ENCODE data around the gene UNC5C. TPM values are rescaled to one million over a fixed set of nuclear protein-coding genes. Genes with fewer than 3 reads are reported as not detected.

Gene UNC5C
- total RNA-seq, 1 experiment from 2014 or later: 1.0 TPM

DNA sequence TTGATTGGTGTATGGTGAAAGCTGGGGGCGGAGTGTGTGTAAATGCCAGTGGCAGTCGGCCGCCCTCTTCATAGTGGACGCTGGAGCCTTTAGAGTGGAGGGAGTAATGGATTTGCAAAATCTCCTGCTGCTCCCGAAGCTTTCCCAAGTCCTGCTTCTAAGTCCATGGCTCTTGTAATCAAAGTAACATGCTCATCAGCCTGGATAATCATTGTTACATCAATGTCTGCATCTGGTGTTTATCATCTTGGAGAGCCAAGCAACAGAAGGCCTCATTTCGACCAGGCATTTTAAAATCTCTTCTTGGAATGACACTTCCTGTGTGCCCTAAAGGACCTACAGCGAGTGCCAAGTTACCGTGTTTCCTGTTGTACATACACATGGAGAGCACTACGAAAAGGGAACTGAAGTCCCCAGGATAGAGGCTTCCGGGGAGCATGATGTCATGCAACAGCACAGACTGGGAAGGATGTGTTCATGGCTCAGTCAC, 32.2 kb downstream of the UNC5C start (continued):
- TF ChIP-seq ZBTB21 (CRISPR knock-in tag; IDR thresholded peaks at IDR 0.05; ENCODE audit: borderline replicate concordance) (no peak), ZNF396 (CRISPR knock-in tag; IDR thresholded peaks at IDR 0.05; ENCODE audit: borderline replicate concordance) (no peak), MLX (CRISPR knock-in tag; IDR thresholded peaks at IDR 0.05) (no peak), ZMAT4 (CRISPR knock-in tag; IDR thresholded peaks at IDR 0.05) (no peak)

GRCh38 chr4:95515589-95515988, 33.2 kb downstream of the UNC5C start:
- no peak for ATAC-seq
- no peaks in the 10 kb centered on the region for H3K36me3 Mint-ChIP-seq
- ChIA-PET POLR2A (no interaction called here), CTCF (no interaction called here)
- no peak overlapping the region for H3K27ac Mint-ChIP-seq
- H3K4me3 Mint-ChIP-seq: no peak overlapping the region
- H3K4me1 Mint-ChIP-seq: peaks cover 21% of the 10 kb centered on the region
- H3K9me3 Mint-ChIP-seq: peaks cover 3% of the 10 kb centered on the region; the same call in 1 of the 2 replicates
- H3K27me3 Mint-ChIP-seq (ENCODE audit: low read depth): no peaks in the 10 kb centered on the region
- DNase-seq (ENCODE audit: low spot score): no peak
- TF ChIP-seq SOX15 (CRISPR knock-in tag; IDR thresholded peaks at IDR 0.05) (no peak), JAZF1 (CRISPR knock-in tag; IDR thresholded peaks at IDR 0.05) (no peak), ZNF263 (CRISPR knock-in tag; IDR thresholded peaks at IDR 0.05; ENCODE audit: low read depth) (no peak)

- CTCF ChIA-PET: no interaction called here
- no peaks in the 10 kb centered on the region for H3K9me3 Mint-ChIP-seq
- H3K4me3 Mint-ChIP-seq: no peak overlapping the region
- no peak for DNase-seq (ENCODE audit: low spot score)
- H3K27me3 Mint-ChIP-seq (ENCODE audit: low read depth): no peaks in the 10 kb centered on the region
- peaks cover 21% of the 10 kb centered on the region for H3K4me1 Mint-ChIP-seq
- POLR2A ChIA-PET: no interaction called here
- H3K36me3 Mint-ChIP-seq: no peaks in the 10 kb centered on the region
- ATAC-seq: no peak
- TF ChIP-seq, protein P1, sequence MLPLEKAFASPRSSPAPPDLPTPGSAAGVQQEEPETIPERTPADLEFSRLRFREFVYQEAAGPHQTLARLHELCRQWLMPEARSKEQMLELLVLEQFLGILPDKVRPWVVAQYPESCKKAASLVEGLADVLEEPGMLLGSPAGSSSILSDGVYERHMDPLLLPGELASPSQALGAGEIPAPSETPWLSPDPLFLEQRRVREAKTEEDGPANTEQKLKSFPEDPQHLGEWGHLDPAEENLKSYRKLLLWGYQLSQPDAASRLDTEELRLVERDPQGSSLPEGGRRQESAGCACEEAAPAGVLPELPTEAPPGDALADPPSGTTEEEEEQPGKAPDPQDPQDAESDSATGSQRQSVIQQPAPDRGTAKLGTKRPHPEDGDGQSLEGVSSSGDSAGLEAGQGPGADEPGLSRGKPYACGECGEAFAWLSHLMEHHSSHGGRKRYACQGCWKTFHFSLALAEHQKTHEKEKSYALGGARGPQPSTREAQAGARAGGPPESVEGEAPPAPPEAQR (CRISPR knock-in tag; IDR thresholded peaks at IDR 0.05): no peak
- TF ChIP-seq NR1H2 (CRISPR knock-in tag; IDR thresholded peaks at IDR 0.05) (no peak), NFATC4 (CRISPR knock-in tag; IDR thresholded peaks at IDR 0.05) (no peak), MXD4 (CRISPR knock-in tag; IDR thresholded peaks at IDR 0.05; ENCODE audit: borderline replicate concordance) (no peak), FOXK1 (CRISPR knock-in tag; IDR thresholded peaks at IDR 0.05) (no peak), ESRRA (CRISPR knock-in tag; IDR thresholded peaks at IDR 0.05; ENCODE audit: borderline replicate concordance) (no peak), CTCF (IDR thresholded peaks at IDR 0.05) (no peak)
- TF ChIP-seq, protein P2, sequence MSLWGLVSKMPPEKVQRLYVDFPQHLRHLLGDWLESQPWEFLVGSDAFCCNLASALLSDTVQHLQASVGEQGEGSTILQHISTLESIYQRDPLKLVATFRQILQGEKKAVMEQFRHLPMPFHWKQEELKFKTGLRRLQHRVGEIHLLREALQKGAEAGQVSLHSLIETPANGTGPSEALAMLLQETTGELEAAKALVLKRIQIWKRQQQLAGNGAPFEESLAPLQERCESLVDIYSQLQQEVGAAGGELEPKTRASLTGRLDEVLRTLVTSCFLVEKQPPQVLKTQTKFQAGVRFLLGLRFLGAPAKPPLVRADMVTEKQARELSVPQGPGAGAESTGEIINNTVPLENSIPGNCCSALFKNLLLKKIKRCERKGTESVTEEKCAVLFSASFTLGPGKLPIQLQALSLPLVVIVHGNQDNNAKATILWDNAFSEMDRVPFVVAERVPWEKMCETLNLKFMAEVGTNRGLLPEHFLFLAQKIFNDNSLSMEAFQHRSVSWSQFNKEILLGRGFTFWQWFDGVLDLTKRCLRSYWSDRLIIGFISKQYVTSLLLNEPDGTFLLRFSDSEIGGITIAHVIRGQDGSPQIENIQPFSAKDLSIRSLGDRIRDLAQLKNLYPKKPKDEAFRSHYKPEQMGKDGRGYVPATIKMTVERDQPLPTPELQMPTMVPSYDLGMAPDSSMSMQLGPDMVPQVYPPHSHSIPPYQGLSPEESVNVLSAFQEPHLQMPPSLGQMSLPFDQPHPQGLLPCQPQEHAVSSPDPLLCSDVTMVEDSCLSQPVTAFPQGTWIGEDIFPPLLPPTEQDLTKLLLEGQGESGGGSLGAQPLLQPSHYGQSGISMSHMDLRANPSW (CRISPR knock-in tag; conservative IDR thresholded peaks at IDR 0.05; ENCODE audit: low read depth): no peak
- TF ChIP-seq, protein P3, sequence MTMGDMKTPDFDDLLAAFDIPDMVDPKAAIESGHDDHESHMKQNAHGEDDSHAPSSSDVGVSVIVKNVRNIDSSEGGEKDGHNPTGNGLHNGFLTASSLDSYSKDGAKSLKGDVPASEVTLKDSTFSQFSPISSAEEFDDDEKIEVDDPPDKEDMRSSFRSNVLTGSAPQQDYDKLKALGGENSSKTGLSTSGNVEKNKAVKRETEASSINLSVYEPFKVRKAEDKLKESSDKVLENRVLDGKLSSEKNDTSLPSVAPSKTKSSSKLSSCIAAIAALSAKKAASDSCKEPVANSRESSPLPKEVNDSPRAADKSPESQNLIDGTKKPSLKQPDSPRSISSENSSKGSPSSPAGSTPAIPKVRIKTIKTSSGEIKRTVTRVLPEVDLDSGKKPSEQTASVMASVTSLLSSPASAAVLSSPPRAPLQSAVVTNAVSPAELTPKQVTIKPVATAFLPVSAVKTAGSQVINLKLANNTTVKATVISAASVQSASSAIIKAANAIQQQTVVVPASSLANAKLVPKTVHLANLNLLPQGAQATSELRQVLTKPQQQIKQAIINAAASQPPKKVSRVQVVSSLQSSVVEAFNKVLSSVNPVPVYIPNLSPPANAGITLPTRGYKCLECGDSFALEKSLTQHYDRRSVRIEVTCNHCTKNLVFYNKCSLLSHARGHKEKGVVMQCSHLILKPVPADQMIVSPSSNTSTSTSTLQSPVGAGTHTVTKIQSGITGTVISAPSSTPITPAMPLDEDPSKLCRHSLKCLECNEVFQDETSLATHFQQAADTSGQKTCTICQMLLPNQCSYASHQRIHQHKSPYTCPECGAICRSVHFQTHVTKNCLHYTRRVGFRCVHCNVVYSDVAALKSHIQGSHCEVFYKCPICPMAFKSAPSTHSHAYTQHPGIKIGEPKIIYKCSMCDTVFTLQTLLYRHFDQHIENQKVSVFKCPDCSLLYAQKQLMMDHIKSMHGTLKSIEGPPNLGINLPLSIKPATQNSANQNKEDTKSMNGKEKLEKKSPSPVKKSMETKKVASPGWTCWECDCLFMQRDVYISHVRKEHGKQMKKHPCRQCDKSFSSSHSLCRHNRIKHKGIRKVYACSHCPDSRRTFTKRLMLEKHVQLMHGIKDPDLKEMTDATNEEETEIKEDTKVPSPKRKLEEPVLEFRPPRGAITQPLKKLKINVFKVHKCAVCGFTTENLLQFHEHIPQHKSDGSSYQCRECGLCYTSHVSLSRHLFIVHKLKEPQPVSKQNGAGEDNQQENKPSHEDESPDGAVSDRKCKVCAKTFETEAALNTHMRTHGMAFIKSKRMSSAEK (CRISPR knock-in tag; IDR thresholded peaks at IDR 0.05; ENCODE audit: borderline replicate concordance): no peak
- H3K27ac Mint-ChIP-seq: no peak overlapping the region
Observed at GRCh38 chr4:95513022-95513421, 35.8 kb downstream of the UNC5C start.
